HG03066 (cell line): ENCODE data around the gene KLHDC4.
"Not testable (repeated sequence)": the region's sequence is repeated elsewhere in the genome, so short reads cannot be mapped to it uniquely, and the experiment has no call there.

Experiments
- ATAC-seq: cut with Tn5 transposase; IDR thresholded peaks from one replicate; pipeline ENCODE4 v1.9.1; 2021; ENCODE audit warnings: low read depth; ENCODE audit not compliant: unreplicated experiment

The KLHDC4 gene

GRCh38 chr16:87765776-87766484, at the start of gene KLHDC4:
Gene KLHDC4, minus strand, starts transcription at chr16:87765986. Its CDS starts 96 bp downstream, at chr16:87765890.
- ATAC-seq: peak; percentile 70

GRCh38 chr16:87815567-87815966, 49.8 kb upstream of the KLHDC4 start:
- ATAC-seq: no peak

DNA sequence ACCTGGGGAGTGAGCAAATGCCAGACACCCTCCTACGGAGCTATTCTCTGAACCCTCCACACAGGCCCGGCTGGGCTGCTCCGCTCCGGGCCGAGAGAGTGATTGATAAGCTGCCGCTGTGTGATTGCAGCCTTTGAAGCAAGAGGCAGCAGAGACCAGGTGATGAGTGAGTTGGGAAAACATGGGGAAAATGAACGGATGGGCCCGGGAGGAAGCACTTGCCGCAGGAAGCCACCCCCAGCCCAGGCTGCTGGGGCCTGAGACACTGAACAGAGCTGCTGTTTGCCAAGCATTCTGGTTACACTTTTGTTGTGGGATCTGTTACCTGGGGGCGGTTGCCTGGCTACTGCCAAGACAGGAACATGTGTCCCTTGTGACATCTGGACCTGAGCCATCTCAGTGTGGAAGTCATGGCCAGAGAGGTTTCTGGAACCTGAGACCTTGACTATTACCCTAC, 46.4 kb upstream of the KLHDC4 start:
- ATAC-seq: no peak

- ATAC-seq: not testable (repeated sequence)
These were observed 45.7 kb upstream of the KLHDC4 start for GRCh38 chr16:87811454-87811853.

GRCh38 chr16:87809150-87809902, 43.5 kb upstream of the KLHDC4 start:
- peak; percentile 44 for ATAC-seq

- no peak for ATAC-seq
These were observed 42.3 kb upstream of the KLHDC4 start for GRCh38 chr16:87808108-87808507.

DNA sequence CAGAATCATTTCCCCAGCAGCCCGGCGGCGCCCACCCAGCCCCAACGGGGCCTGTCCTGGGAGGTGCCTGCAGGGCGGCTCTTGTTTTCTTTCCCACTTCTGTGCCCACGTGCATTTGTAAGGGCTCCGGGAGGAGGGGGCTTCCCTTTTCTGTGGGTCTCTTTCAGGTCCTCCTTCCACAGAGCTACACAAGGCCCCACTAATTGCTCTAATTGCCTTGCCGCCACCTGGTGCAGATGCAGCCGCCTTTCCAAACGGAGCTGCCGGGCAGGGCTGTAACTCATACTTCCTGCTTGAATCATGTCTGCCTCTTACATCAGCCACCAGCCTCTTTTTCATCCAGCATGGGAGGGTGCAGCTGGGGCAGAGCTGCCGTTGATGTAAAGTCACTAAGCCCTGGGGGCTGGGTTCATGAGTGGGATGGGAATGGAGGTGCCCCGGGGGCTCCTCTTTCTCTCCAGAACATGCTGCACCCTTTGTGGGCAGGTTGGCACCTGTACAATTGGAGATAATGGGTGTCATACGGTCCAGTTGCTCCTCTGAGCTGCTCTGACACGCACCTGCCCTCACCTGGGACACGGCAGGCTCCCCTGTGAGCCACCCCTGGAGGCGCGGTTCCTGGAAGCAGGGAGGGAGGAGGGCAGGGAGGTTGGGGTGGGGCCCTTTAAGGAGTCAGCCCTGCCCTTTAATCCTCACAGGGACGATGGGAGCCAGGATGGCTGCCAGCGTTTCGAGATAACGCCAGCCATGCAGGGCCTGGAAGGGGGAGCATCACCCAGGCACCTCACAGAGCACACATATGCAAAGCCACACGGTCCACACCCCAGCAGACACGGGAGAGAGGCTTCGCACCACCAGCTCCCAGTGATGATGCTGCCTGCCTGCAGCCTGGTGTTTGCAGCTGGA, 41.1 kb upstream of the KLHDC4 start:
- ATAC-seq: no peak

DNA sequence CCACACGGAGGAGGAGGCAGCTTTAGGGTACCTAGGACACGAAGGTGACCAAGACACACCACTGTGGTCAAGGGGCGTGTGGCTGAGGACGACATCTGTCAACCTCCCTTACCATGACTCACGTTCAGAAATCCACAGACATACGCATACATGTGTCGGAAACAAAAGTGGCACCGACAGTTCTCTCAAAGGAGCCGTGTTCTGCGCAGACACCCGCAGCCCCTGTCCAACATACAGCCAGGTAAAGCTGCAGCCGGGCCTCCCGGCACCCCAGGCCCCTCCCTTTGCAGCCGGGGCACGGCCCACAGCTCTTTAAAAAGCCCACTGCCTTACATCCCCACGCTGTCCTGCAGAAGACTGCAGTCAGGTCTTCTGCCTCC, 40.5 kb upstream of the KLHDC4 start:
- no peak for ATAC-seq

- no peak for ATAC-seq
These were observed 37.6 kb upstream of the KLHDC4 start for GRCh38 chr16:87803385-87803784.

DNA sequence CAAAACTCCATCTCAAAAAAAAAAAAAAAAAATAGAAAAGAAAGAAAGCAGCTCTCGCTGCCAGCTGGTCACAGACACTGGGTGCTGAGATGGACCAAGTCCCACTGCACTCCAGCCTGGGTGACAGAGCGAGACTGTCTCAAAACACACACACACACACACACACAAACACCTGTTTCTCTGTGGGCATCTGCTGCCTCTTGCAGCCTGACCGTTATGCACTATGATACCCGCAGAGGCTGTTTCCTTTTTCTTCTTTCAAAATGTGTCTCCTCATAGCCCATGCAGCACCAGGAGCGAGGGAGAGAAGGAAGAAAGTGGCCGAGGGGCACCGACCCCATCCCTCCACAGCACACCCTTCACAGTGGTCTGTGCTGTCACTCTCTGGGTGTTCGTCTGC, 36.9 kb upstream of the KLHDC4 start:
- ATAC-seq: no peak

DNA sequence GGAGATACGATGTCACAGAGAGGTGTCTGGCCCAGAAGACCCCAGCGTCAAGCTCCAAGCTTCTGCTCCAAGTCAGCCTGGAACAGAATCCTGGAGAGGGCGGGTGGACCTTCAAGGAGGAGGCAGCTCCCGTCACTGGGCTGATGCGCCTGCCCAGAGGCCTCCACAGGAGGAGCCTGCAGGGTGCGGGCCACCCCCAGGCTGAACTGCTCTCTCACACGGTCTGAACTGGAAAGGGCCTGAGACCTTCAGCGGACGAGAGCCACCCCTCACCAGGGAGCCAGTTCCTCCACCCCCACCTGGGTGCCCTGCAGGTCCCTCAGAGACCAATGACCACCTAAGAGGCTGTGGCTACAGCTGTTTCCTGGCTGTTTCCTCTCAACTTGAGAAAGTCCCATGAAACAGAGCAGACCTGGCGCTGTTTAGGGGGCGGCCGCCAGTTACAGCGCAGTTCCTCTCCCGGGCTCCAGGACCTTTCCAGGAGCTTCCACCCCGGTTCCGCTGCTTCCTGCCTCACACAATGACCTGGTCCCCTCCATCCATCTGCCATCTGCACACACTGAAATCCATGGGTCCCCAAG, 36.0 kb upstream of the KLHDC4 start:
- ATAC-seq: no peak

GRCh38 chr16:87800497-87800896, 34.7 kb upstream of the KLHDC4 start:
- ATAC-seq: no peak

- ATAC-seq: no peak
These were observed 29.6 kb upstream of the KLHDC4 start for GRCh38 chr16:87795336-87795735.

- no peak for ATAC-seq
These were observed 28.8 kb upstream of the KLHDC4 start for GRCh38 chr16:87794485-87795078.

- no peak for ATAC-seq
These were observed 26.4 kb upstream of the KLHDC4 start for GRCh38 chr16:87792205-87792565.

- ATAC-seq: no peak
These were observed 25.8 kb upstream of the KLHDC4 start for GRCh38 chr16:87791295-87792204.

DNA sequence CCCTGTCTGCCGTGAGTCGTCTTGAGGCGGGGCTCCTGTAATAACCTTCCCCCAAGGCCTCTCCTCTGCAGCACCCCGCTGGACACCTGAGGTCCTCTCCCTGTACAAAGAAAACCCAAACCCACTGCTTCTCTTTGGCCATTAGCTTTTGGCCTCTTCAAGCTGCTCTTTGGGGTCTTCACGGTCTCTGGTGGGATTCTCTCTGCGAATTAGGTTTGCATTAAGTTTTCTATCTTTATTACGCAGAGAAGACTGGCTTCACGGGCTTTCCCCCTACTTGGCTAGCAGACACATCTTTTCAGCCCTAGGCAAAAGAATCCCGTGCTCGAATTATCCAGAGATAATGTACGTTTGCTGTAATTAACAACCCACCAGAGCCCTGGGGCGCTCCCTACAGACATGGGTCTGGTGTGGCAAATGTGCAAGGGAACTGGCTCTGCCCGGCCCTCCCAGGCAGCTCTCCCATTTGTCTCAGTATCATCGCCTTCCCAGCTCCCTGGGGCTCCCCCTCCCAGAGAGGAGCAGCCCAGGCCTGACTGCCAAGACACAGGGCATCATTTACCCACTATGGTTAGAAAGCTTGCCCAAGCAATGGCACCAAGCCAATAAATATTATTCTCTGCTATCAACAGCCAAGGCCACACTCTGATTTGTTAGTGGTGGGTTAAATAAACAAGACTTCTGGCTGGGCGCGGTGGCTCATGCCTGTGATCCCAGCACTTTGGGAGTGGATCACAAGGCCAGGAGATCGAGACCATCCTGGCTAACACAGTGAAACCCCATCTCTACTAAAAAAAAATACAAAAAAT, 24.7 kb upstream of the KLHDC4 start:
- no peak for ATAC-seq
